PC-3 (cell line): ENCODE results near the gene C19orf33.

ENCODE experiments used
- CTCF ChIP-seq: fragments of 300-600 bp; sonication (generic); conservative IDR thresholded peaks from 2 replicates; pipeline ENCODE4 v1.5.1; 2017; ENCODE audit warnings: antibody characterized with exemption, low read depth, mild to moderate bottlenecking, low read length
- EZH2 ChIP-seq: fragments of 300-600 bp; sonication (generic); IDR thresholded peaks from one replicate; pipeline ENCODE4 v1.6.1; 2017; ENCODE audit warnings: antibody characterized with exemption, mild to moderate bottlenecking, low read length; ENCODE audit not compliant: unreplicated experiment
- EZH2phosphoT487 ChIP-seq: fragments of 300-600 bp; sonication (generic); IDR thresholded peaks from 2 replicates; pipeline ENCODE4 v1.6.1; 2018; ENCODE audit warnings: mild to moderate bottlenecking, antibody characterized with exemption, low read length, borderline replicate concordance

- TF ChIP-seq CTCF: no peak
- no peak for TF ChIP-seq EZH2
- TF ChIP-seq EZH2phosphoT487: no peak
Measured at GRCh38 chr19:38324431-38324830, 20.4 kb downstream of the C19orf33 start.
